GM12878 (cell line): Measurements from ENCODE around the gene ELL2. TPM values are rescaled to one million over a fixed set of nuclear protein-coding genes. Genes with fewer than 3 reads are reported as not detected.

ENCODE experiments used
- ATAC-seq: fragments of 200-7000 bp; cut with Tn5 transposase; 3 replicates; pipeline ENCODE4 v1.9.1; 2020; ENCODE audit warnings: mild to moderate bottlenecking, moderate library complexity
- BruUV-seq: library from RNA; stranded (reverse); fragments of 400-500 nt; replicated peaks from 2 replicates; lab custom pipeline; 2021; lab: Mats Ljungman, UMichigan
- CTCF ChIA-PET: fragments of 300-600 bp; sonication (Branson Sonifier 250); formaldehyde crosslinking; extraction: SDS; loops from one replicate; lab custom pipeline; 2021; ENCODE audit warnings: inconsistent platforms; lab: Yijun Ruan, JAX
- POLR2A ChIA-PET: fragments of 350-600 bp; formaldehyde crosslinking; extraction: SDS; loops from one replicate; lab custom pipeline; 2021; ENCODE audit warnings: inconsistent platforms; lab: Charles Lee
- RAD21 ChIA-PET: fragments of 300-600 bp; sonication (Branson Sonifier 250); formaldehyde crosslinking; loops from one replicate; lab custom pipeline; 2023; ENCODE audit warnings: antibody characterized with exemption; ENCODE audit not compliant: unreplicated experiment; lab: Charles Lee
- SMC1A ChIA-PET: fragments of 300-600 bp; sonication (Branson Sonifier 250); formaldehyde crosslinking; loops from one replicate; lab custom pipeline; 2023; ENCODE audit not compliant: unreplicated experiment, uncharacterized antibody; lab: Charles Lee
- DNase-seq: peaks from one replicate; pipeline ENCODE4 v3.0.0-alpha.2; 2011; ENCODE audit warnings: low read depth, low spot score
- FAIRE-seq: peaks from 3 replicates; lab custom pipeline; 2011; peaks lifted over from hg19 to GRCh38; lab: Jason Lieb, UNC
- H2AFZ ChIP-seq: 2 replicates; pipeline ENCODE4 v1.6.0; 2011; ENCODE audit warnings: low read depth, low read length, control low read depth; ENCODE audit not compliant: control insufficient read depth
- H3K27ac ChIP-seq: 2 replicates; pipeline ENCODE4 v1.5.1; 2011; ENCODE audit warnings: control low read depth; ENCODE audit not compliant: control insufficient read depth, insufficient read depth
- H3K27me3 ChIP-seq, 2 experiments: replicated peaks in 1 of 2; 2 replicates each; pipeline versions ENCODE4 v1.6.0 to v1.6.1; 2011; ENCODE audit warnings: low read length in 1 of 2; ENCODE audit not compliant: control insufficient read depth in 2 of 2, insufficient read depth in 2 of 2
- H3K36me3 ChIP-seq, 2 experiments: 2 replicates each; pipeline ENCODE4 v1.5.1; 2011; ENCODE audit warnings: low read length in 1 of 2; ENCODE audit not compliant: control insufficient read depth in 2 of 2, insufficient read depth in 2 of 2
- H3K4me1 ChIP-seq: 2 replicates; pipeline ENCODE4 v1.6.1; 2011; ENCODE audit warnings: mild to moderate bottlenecking, low read length, moderate library complexity, mixed read lengths; ENCODE audit not compliant: control insufficient read depth, insufficient read depth
- H3K4me2 ChIP-seq: 2 replicates; pipeline ENCODE4 v1.6.0; 2011; ENCODE audit warnings: control low read depth; ENCODE audit not compliant: control insufficient read depth, insufficient read depth
- H3K4me3 ChIP-seq: fragments of 200-600 bp; sonication (generic); 2 replicates; pipeline ENCODE4 v1.5.1; 2016
- H3K79me2 ChIP-seq: 2 replicates; pipeline ENCODE4 v1.6.0; 2011; ENCODE audit warnings: low read length; ENCODE audit not compliant: control insufficient read depth, insufficient read depth
- H3K9ac ChIP-seq: 2 replicates; pipeline ENCODE4 v1.8.0; 2011; ENCODE audit warnings: low read length, control low read depth, mixed read lengths; ENCODE audit not compliant: control insufficient read depth, insufficient read depth
- H3K9me3 ChIP-seq: replicated peaks from 3 replicates; pipeline ENCODE4 v1.5.1; 2011; ENCODE audit warnings: mild to moderate bottlenecking, low read length; ENCODE audit not compliant: control insufficient read depth, insufficient read depth
- H4K20me1 ChIP-seq: 2 replicates; pipeline ENCODE4 v1.6.0; 2011; ENCODE audit not compliant: control insufficient read depth, insufficient read depth
- BHLHE40 ChIP-seq, 2 experiments: fragments of 450-650 bp in 1 of 2; IDR thresholded peaks; 2 replicates each; pipeline ENCODE4 v1.6.1; 2011 to 2017; ENCODE audit warnings: low read depth in 2 of 2, borderline replicate concordance in 1 of 2, improper control_type of control experiment in 1 of 2, low read length in 1 of 2, mild to moderate bottlenecking in 1 of 2
- E4F1 ChIP-seq: fragments of 450-650 bp; IDR thresholded peaks from 2 replicates; pipeline ENCODE4 v1.6.1; 2018; ENCODE audit warnings: borderline replicate concordance, mild to moderate bottlenecking; ENCODE audit not compliant: partially characterized antibody
- EGR1 ChIP-seq, 2 experiments: IDR thresholded peaks; 1 replicate in 1 of 2; 2 replicates in 1 of 2; pipeline ENCODE4 v1.6.1; 2011 to 2012; ENCODE audit warnings: low read depth in 2 of 2, low read length in 2 of 2, borderline replicate concordance in 1 of 2, mild to moderate bottlenecking in 1 of 2, moderate library complexity in 1 of 2
- EZH2 ChIP-seq: IDR thresholded peaks from 2 replicates; pipeline ENCODE4 v1.6.1; 2012; ENCODE audit warnings: low read depth, mild to moderate bottlenecking, control low read depth, inconsistent platforms, low read length, borderline replicate concordance; ENCODE audit not compliant: control insufficient read depth
- MEF2A ChIP-seq: IDR thresholded peaks from 2 replicates; pipeline ENCODE4 v1.6.1; 2011; ENCODE audit warnings: low read depth, mild to moderate bottlenecking, low read length, moderate library complexity; ENCODE audit not compliant: insufficient read depth
- MTA3 ChIP-seq: IDR thresholded peaks from 2 replicates; pipeline ENCODE4 v1.6.1; 2012; ENCODE audit warnings: low read length, inconsistent platforms, borderline replicate concordance
- POLR2A ChIP-seq: IDR thresholded peaks from 2 replicates; pipeline ENCODE4 v1.6.1; 2011; ENCODE audit warnings: low read depth, mild to moderate bottlenecking, low read length
- PRDM15 ChIP-seq: fragments of 450-650 bp; formaldehyde crosslinking; IDR thresholded peaks from 2 replicates; pipeline ENCODE4 v1.4.0; 2020; ENCODE audit warnings: mild to moderate bottlenecking, moderate library complexity
- RAD21 ChIP-seq: IDR thresholded peaks from 2 replicates; pipeline ENCODE4 v1.6.1; 2011; ENCODE audit warnings: mild to moderate bottlenecking, low read depth, low read length, moderate library complexity; ENCODE audit not compliant: insufficient read depth
- RCOR1 ChIP-seq: conservative IDR thresholded peaks from 2 replicates; pipeline ENCODE4 v1.6.1; 2012; ENCODE audit warnings: low read depth, low read length, improper control_type of control experiment
- STAT1 ChIP-seq: fragments of 450-650 bp; conservative IDR thresholded peaks from 2 replicates; pipeline ENCODE4 v1.6.1; 2014; ENCODE audit warnings: antibody characterized with exemption, mild to moderate bottlenecking
- TCF12 ChIP-seq: IDR thresholded peaks from 2 replicates; pipeline ENCODE4 v1.6.1; 2011; ENCODE audit warnings: low read depth, mild to moderate bottlenecking, low read length
- ZZZ3 ChIP-seq: IDR thresholded peaks from 2 replicates; pipeline ENCODE4 v1.6.1; 2011; ENCODE audit warnings: low read depth; ENCODE audit not compliant: control insufficient read depth, insufficient read length
- WGBS: methylation state at CpG from one replicate; pipeline ENCODE4 v1.1.6; 2016; ENCODE audit warnings: low lambda C conversion rate; ENCODE audit not compliant: insufficient replicate concordance, insufficient coverage; ENCODE audit errors: missing lambda C conversion rate; 5-methylcytosine and 5-hydroxymethylcytosine counted together
- in situ Hi-C: fragments of 300-500 bp; cut with MboI; formaldehyde crosslinking; loops from 9 replicates; pipeline ENCODE4 v1.14.3; 2018; ENCODE audit warnings: mixed read lengths
- intact Hi-C: fragments of 100-400 bp; cut with micrococcal nuclease; formaldehyde crosslinking; loops from one replicate; pipeline ENCODE4 v1.14.2; 2022; ENCODE audit not compliant: unreplicated experiment
- polyA plus RNA-seq, 11 experiments: library from polyadenylated mRNA; depleted of rRNA in 4 of 11; unstranded in 6 of 11; stranded (reverse) in 5 of 11; fragments of >200 nt; fragmentation: Nextera tagmentation in 4 of 11; fragmentation: Illumina TruSeq in 1 of 11; extraction: Ambion mirVana in 4 of 11; extraction: Trizol in 1 of 11; gene quantifications; 1 replicate in 1 of 11; 2 replicates in 10 of 11; pipeline versions ENCODE4 v1.2.1 to v1.2.3, GENCODE V29; 2011 to 2016; ENCODE audit warnings: inconsistent platforms in 2 of 11, missing spikeins in 2 of 11, low read depth in 1 of 11
- total RNA-seq, 4 experiments: library from RNA; depleted of rRNA in 3 of 4; stranded (reverse); fragments of >200 nt in 3 of 4; fragmentation: Illumina TruSeq in 1 of 4; extraction: Trizol in 1 of 4; gene quantifications; 2 replicates each; pipeline versions ENCODE4 v1.2.1 to v1.2.3, GENCODE V29; 2013 to 2021

The ELL2 gene
- total and polyA plus RNA-seq, 10 of the 15 experiments (the other 5 are each of a cell fraction or from before 2014, with no cell fraction given) = 24.2 to 91.4 (median 57.4) TPM

GRCh38 chr5:95923918-95924544 is 37.6 kb downstream of the ELL2 start (continued):
- no peak for TF ChIP-seq E4F1
- peak in 1 of 2 experiments; percentile 10; a peak in 1 of 4 replicates for TF ChIP-seq BHLHE40 (IDR thresholded peaks at IDR 0.05; ENCODE audit: borderline replicate concordance in 1 of 2, low read depth in 2 of 2, low read length in 1 of 2)
- no peak for TF ChIP-seq TCF12

GRCh38 chr5:95922798-95923197 is 38.9 kb downstream of the ELL2 start:
- Histone ChIP-seq H3K27me3 (no peaks in the 10 kb centered on the region), H3K4me2 (no peak overlapping the region), H3K9me3 (no peaks in the 10 kb centered on the region), H3K4me1 (peaks cover 57% of the 10 kb centered on the region), H3K27ac (no peak overlapping the region), H4K20me1 (no peaks in the 10 kb centered on the region), H3K79me2 (peaks cover 65% of the 10 kb centered on the region), H3K9ac (no peak overlapping the region), H2AFZ (no peak overlapping the region), H3K36me3 (peaks cover 0 to 4% of the 10 kb centered on the region in 2 experiments; a peak in 1 of 4 replicates), H3K4me3 (no peak overlapping the region)
- FAIRE-seq (no peak), DNase-seq (no peak), ATAC-seq (no peak)
- ChIA-PET RAD21 (interaction anchor here (0.6 to 5.3 kb wide), 4 partner anchors 14 to 79 kb away, joined by 3 to 42 read pairs (median 26); no protein-coding TSS in a partner anchor), CTCF (interaction anchor here (0.8 to 4.8 kb wide), 6 partner anchors 9 to 414 kb away, joined by 3 to 54 read pairs (median 4); no protein-coding TSS in a partner anchor), POLR2A (interaction anchor here (0.6 to 1.9 kb wide), 6 partner anchors 10 to 414 kb away, joined by 3 to 5 read pairs (median 3); no protein-coding TSS in a partner anchor), SMC1A (interaction anchor here (0.7 to 5.4 kb wide), 15 partner anchors 8 to 52 kb away, joined by 3 to 62 read pairs (median 14); no protein-coding TSS in a partner anchor)
- intact Hi-C loops (loop anchor here (10.0 kb wide), 1 partner anchor 512 kb away; the partner anchor contains the start of gene PCSK1), in situ Hi-C loops (no loop called here)
- BruUV-seq = no TSS peak
- WGBS = 100% methylated on average over 1 of the region's 3 CpGs
- TF ChIP-seq STAT1 = no peak
- no peak for TF ChIP-seq RAD21
- TF ChIP-seq RCOR1 = no peak
- TF ChIP-seq POLR2A = no peak
- TF ChIP-seq MEF2A = no peak
- no peak for TF ChIP-seq MTA3
- TF ChIP-seq PRDM15 (CRISPR knock-in tag) = no peak
- no peak for TF ChIP-seq EGR1 (IDR thresholded peaks at IDR 0.05; ENCODE audit: borderline replicate concordance in 1 of 2, low read depth in 2 of 2, low read length in 2 of 2)
- no peak for TF ChIP-seq ZZZ3
- no peak for TF ChIP-seq EZH2
